Epidermal melanocyte (primary cell): ENCODE results near the gene EDNRA.

Experiments used
- DNase-seq: peaks from one replicate; pipeline ENCODE4 v3.0.0; 2011; ENCODE audit warnings: low spot score; ENCODE audit not compliant: insufficient read length

Gene EDNRA

GRCh38 chr4:147586637-147587036 lies 105.7 kb downstream of the EDNRA start:
- DNase-seq = no peak

- DNase-seq = no peak
Observed at GRCh38 chr4:147587041-147587440, 106.1 kb downstream of the EDNRA start.

GRCh38 chr4:147589586-147589985 lies 108.7 kb downstream of the EDNRA start:
- no peak for DNase-seq

- peak; percentile 66 for DNase-seq
Observed at GRCh38 chr4:147590249-147590920, 109.5 kb downstream of the EDNRA start.

GRCh38 chr4:147591106-147591505 lies 110.2 kb downstream of the EDNRA start:
- no peak for DNase-seq

- DNase-seq = no peak
Observed at GRCh38 chr4:147594107-147594506, 113.2 kb downstream of the EDNRA start.
